HG02610 (cell line): ENCODE data around the gene PLPPR3.
"Not testable (repeated sequence)": the region's sequence is repeated elsewhere in the genome, so short reads cannot be mapped to it uniquely, and the experiment has no call there.

Experiments used
- ATAC-seq: cut with Tn5 transposase; IDR thresholded peaks from one replicate; pipeline ENCODE4 v1.9.1; 2021; ENCODE audit warnings: mild to moderate bottlenecking, moderate library complexity; ENCODE audit not compliant: unreplicated experiment

PLPPR3 gene

GRCh38 chr19:829129-829758 is 7.5 kb upstream of the PLPPR3 start:
- no peak for ATAC-seq

DNA sequence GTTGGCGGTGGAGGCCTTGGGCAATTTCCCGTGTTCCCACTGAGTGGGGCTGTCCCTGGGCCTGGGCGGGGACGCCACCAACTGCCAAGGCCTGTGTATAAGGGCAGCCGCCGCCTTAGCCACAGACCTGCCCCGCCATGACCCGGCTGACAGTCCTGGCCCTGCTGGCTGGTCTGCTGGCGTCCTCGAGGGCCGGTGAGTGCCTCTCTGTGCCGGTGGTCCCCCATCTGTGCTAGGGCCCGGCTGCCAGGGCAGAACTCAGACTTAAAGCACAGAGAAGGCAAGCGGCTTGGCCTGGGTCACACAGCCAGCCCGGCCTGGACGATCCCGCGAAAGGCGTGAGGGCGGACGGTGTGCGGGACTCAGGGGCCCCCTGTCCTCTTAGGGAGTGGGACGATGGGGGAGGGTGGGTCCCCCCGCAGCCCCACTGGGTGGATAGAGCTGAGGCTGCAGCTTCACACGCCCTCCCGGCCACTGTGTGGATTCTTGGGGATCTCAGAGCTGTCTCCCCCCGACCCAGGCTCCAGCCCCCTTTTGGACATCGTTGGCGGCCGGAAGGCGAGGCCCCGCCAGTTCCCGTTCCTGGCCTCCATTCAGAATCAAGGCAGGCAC is 6.1 kb upstream of the PLPPR3 start, which contains the start of gene AZU1:
AZU1 (plus strand) TSS at position 128 of the 612 bp plus-strand sequence; CDS start at position 138, 10 bp downstream.
- no peak for ATAC-seq

- no peak for ATAC-seq
These were observed 5.6 kb upstream of the PLPPR3 start for GRCh38 chr19:827314-827709.

- no peak for ATAC-seq
These were observed 4.3 kb upstream of the PLPPR3 start for GRCh38 chr19:825897-826644.

GRCh38 chr19:824885-825284 is 3.1 kb upstream of the PLPPR3 start:
- ATAC-seq, result no peak

GRCh38 chr19:823565-824121 is 1.9 kb upstream of the PLPPR3 start:
- ATAC-seq, result no peak

DNA sequence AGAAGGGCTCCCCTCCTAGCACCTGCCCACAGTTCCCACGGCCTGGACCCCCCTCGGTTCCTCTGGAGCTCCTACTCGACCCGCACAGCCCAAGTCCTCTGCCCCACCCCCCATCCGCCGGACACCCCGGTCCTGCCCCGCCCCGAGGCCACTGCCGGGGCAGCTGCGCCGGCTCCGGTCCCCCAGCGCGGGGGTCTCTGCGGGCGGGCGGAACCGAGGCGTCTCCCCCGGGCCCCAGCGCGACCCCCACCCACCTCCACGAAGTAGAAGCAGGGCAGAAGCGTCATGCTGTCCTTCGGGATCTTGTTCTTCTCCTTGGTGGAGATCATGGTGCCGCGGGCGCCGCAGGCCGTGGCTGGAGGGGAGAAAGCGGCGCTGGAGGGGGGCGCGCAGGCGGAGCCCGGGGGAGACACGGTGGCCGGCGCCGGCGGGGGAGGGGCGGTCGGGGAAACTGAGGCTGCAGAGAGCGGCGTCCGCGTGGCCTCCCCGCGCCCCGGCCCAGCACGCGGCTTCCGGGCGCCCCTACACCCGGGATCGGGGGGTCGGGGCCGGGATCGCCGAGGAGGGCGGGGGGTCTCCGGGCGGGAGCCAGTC is 427 bp downstream of the PLPPR3 start:
- no peak for ATAC-seq

DNA sequence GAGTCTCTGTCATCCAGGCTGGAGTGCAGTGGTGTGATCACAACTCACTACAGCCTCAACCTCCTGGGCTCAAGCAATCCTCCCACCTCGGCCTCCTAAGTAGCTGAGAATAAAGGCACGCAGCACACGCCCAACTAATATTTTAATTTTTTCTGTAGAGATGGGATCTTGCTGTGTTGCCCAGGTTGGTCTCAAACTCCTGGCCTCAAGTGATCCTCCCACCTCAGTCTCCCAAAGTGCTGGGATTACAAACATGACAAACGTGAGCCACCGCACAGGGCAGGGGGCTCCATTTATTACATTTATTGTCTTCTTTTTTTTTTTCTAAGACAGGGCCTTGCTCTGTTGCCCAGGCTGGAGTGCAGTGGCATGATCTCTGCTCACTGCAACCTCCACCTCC is 1.5 kb downstream of the PLPPR3 start:
- not testable (repeated sequence) for ATAC-seq

- no peak for ATAC-seq
These were observed 5.3 kb downstream of the PLPPR3 start for GRCh38 chr19:816500-816857.

GRCh38 chr19:815775-816499 is 5.8 kb downstream of the PLPPR3 start:
- ATAC-seq, result no peak

DNA sequence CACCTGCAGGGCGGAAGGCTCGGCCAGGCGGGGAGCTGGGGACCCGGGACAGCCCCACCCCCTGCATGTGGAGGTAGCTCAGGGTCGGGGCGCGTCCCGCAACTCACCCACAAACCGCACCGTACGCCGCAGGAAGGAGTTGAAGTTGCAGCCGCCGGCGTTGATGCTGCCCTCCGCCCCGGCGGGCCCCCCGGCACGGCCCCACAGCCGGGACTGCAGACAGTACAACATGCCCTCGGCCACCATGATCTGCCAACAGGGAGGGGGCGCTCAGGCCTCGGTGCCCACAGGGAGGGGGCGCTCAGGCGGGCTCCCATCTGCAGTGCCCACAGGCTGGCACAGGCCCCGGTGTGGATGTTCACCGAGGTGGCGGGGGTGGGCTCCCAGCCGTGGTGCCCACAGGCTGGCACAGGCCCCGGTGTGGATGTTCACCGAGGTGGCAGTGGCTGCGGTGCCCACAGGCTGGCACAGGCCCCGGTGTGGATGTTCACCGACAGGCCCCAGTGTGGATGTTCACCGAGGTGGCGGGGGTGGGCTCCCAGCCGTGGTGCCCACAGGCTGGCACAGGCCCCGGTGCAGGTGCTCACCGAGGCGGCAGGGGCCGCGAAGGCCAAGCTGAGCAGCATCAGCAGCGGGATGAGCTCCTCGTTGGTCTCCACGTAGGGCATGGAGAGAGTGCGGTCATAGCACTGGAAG is 6.5 kb downstream of the PLPPR3 start:
- no peak for ATAC-seq

DNA sequence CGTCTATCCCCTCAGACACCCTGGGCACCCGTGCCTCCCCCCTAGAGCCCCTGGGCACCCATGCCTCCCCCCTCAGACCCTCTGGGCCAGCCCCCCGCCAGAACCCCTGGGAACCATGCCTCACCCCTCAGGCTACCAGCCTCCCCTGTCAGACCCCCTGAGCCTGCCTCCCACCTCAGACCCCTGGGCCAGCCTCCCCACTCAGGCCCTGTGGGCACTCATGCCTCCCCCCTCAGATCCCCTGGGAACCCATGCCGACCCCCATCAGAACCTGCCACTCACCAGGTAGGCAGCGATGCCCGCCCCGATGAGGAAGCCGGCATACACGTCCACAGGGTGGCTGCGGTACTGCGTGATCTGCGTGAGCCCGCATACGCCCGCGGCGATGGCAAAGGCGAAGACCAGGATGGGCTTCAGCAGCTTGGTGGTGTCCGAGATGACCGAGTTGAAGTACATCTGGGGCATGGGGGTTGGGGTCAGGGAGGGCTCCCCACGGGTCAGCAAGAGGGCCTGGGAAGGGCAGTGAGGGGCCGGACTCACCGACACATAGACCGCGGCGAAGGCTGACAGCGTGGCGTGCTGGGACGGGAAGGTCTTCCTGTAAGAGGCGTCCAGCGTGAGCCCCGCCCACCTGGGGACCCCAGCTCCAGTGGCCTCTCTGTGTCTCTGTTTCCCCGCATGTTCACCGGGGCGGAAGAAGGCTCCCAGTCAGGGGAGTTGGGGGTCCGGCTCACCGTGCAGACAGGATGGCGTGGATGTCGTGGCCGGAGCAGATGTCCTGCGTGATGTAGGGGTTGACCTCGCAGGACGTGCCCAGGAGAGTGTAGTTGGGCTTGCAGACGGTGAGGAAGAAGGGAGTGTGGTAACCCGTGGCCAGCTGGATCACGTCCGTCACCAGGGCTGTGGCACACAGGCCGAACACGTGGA is 7.3 kb downstream of the PLPPR3 start:
- no peak for ATAC-seq

DNA sequence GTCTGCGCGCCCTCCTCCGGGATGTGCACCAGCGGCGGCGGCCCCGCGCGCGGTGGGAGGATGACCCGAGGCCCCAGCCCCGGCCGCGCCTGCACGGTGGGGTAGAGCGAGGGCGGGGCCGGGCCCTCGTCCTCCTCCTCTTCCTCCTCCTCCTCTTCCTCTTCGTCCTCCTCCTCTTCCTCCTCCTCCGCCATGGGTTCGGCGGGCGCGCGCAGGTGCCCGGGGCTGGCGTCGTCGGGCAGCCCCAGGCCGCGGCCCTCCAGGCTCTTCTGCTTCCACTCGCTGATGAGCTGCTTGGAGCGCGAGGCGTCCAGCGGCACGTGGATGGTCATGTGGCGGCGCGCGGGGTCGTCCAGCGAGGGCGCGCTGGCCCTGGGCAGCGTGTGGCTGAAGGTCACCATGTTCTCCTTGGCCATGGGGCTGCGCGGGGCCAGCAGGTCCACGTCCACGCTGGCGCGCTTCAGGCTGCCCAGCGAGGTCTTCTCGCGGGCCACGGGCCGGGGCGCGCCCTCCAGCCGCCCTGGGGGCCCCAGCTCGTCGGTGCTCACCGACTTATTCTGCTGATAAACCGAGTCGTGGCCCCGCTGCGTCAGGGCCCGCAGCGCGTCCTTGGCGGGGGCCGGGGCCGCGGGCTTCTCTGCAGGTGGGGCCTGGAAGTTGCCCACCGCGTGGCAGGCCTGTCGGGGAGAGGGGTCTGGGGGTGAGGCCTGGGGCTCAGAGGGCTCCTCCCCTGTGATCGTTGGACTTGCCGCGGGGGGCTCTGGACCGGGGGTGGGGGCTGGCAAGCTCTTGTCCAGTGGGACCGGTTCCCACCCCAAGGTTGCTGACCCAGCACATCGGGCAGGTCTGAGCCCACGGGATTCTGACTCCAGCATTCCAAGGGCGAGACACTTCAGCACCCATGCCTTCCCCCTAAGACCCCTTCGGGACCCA is 8.3 kb downstream of the PLPPR3 start:
- no peak for ATAC-seq

GRCh38 chr19:812747-813218 is 9.0 kb downstream of the PLPPR3 start:
- no peak for ATAC-seq

- ATAC-seq, result no peak
These were observed 9.6 kb downstream of the PLPPR3 start for GRCh38 chr19:812049-812746.

DNA sequence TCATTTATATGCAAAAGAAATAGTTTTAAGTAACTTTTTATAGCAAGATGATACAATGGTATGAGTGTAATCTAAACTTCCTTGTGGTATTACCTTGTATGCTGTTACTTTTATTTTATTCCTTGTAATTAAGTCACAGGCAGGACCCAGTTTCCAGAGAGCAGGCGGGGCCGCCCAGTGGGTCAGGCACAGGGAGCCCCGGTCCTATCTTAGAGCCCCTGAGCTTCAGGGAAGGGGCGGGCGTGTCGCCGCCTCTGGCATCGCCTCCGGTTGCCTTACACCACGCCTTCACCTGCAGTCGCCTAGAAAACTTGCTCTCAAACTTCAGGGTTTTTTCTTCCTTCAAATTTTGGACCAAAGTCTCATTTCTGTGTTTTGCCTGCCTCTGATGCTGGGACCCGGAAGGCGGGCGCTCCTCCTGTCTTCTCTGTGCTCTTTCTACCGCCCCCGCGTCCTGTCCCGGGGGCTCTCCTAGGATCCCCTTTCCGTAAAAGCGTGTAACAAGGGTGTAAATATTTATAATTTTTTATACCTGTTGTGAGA is 10.2 kb downstream of the PLPPR3 start:
- no peak for ATAC-seq

DNA sequence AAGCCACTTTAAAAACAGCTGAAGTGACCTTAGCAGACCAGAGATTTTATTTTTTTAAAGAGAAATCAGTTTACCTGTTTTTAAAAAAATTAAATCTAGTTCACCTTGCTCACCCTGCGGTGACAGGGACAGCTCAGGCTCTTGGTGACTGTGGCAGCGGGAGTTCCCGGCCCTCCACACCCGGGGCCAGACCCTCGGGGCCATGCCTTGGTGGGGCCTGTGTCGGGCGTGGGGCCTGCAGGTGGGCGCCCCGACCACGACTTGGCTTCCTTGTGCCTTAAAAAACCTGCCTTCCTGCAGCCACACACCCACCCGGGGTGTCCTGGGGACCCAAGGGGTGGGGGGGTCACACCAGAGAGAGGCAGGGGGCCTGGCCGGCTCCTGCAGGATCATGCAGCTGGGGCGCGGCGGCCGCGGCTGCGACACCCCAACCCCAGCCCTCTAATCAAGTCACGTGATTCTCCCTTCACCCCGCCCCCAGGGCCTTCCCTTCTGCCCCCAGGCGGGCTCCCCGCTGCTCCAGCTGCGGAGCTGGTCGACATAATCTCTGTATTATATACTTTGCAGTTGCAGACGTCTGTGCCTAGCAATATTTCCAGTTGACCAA is 10.8 kb downstream of the PLPPR3 start:
- no peak for ATAC-seq
